Measurements from ENCODE around the gene CRYGD. TPM values are rescaled to one million over a fixed set of nuclear protein-coding genes. Genes with fewer than 3 reads are reported as not detected.
"Not testable (repeated sequence)": the region's sequence is repeated elsewhere in the genome, so short reads cannot be mapped to it uniquely, and the experiment has no call there.

Gene CRYGD
- total RNA-seq, 1 donor from 2014 or later, result not detected

DNA sequence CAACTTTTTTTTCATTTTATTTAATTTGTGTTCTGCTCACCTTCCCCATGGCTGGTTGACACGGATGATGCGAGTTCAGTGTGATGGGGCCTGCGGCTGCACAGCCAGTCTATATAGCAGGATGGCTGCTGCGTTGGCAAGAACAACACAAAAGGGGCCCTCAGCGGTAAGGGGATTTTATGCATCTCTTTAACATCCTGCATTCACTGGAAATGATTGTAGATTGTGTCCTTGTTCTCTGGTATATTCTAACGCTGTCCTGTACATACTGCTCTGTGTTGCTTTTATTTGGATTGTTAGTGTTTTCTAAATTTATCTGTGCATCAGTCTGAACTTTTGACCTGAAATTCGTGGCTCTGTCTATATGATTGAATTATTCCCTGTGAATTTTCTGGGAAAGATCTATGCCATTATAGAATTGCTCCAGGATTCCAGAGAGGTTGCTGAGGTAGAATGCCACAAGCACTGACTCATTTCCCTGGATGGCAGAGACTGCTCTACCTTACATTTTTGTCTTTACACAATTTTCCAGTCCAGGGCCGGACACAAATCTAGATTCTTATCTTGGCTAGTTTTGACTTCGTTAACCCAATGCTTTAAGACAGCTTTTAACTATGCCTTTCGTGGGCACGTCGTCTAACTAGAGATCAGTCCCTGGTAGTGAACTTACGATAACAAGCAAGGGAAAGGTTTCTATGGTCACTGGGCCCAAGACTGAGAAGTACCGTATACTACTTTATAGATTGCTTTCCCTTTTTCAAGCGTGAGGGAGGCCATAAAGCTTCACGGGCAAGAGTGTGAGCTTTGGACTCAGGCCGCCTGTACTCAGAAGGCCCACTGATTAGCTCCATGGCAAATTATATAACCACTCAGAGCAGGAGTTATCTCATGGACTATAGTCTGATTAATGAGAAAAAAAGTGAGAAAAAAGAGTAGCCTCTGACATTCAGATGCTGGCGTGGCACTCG is 5.7 kb upstream of the CRYGD start, which contains the start of gene CRYGC:
Gene CRYGC (minus strand): TSS at position 85 of the 968 bp plus-strand sequence. CDS start 36 bp downstream, at position 49.
- peak; percentile 36 for DNase-seq (ENCODE audit: low read depth)

- DNase-seq (ENCODE audit: low read depth), result no peak
Observed at GRCh38 chr2:208128136-208128535, 3.8 kb upstream of the CRYGD start.

DNA sequence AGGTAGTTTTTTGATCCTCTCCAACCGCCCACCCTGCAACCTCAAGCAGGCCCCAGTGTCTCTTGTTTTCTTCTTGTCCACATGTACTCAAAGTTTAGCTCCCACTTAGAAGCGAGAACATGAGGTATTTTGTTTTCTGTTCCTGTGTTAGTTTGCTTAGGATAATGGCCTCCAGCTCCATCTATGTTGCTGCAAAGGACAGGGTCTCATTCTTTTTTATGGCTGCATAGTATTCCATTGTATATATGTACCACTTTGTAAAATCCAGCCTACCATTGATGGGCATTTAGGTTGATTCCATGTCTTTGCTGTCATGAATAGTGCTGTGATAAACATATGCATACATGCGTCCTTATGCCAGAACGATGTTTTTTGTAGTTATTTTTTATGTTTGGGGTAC is 2.8 kb upstream of the CRYGD start:
- no peak for DNase-seq (ENCODE audit: low read depth)

- no peak for DNase-seq (ENCODE audit: low read depth)
Observed at GRCh38 chr2:208125251-208125650, 927 bp upstream of the CRYGD start.

DNA sequence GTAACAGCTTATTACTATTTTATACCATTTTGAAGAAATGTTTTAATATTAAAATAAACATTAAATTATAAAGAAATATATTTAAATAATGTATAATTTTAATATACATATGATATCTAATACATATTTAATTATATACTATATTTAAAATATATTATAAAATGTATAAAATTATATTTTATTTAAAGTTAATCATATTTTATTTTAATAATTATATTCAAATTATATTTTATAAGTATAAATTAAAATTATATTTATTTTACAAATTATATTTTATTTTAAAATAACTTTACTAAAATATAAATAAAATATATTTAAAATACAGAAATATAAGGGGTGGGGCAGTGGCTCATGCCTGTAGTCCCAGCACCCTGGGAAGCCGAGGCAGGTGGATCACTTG is 2.1 kb downstream of the CRYGD start:
- DNase-seq (ENCODE audit: low read depth), result no peak

- no peak for DNase-seq (ENCODE audit: low read depth)
Observed at GRCh38 chr2:208118918-208119317, 5.4 kb downstream of the CRYGD start.

DNA sequence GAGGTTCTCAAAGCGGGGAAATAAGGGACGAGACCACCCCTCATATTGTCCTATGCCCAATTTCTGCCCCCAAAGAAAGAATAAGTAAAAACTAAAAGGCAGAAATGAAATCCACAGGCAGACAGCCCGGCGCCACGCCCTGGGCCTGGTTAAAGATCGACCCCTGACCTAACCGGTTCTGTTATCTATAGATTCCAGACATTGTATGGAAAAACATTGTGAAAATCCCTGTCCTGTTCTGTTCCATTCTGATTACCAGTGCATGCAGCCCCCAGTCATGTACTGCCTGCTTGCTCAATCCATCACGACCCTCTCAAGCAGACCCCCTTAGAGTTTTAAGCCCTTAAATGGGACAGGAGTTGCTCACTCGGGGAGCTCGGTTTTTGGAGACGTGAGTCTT is 6.9 kb downstream of the CRYGD start:
- not testable (repeated sequence) for DNase-seq (ENCODE audit: low read depth)

DNA sequence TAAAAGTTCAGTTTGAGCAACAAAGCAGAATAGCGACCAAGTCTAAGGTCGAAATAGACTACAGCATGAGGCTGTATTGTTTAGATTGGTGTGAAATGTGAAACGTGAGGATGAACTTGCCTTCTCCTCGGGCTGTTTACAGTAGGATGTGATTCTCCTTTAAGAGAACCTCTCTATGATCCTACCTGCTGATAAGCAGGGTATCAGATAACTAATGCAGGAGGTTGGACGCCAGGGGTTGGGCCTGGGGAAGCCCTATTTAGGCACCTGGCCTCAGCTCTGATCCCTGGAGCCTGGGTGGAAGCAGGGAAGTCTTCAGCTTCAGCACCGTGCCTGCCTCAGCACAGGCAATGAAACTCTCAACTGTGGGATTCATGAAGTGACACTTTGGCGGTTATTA is 11.4 kb downstream of the CRYGD start:
- DNase-seq (ENCODE audit: low read depth), result no peak

DNA sequence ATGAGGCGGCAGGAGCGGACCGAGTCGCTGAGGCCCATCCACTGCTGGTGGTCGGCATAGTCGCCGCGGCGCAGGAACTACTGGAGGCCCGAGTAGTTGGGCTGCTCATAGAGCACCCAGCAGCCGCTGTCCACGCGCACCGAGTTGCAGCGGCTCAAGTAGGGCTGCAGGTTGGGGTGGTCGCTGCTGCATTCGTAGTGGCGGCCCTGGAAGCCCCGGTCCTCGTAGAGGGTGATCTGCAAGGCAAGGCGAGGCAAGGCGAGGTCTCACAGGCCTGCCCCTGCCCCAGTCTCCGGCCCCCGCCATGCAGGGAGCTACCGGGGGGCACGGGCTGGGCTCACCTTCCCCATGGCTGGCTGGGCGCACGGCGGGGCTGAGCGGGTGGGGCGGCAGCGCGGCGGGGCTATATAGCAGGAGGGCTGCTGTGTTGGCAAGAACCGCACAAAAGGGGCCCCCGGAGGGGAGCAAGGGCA is 12.0 kb downstream of the CRYGD start:
- not testable (repeated sequence) for DNase-seq (ENCODE audit: low read depth)

- no peak for DNase-seq (ENCODE audit: low read depth)
Observed at GRCh38 chr2:208103616-208104015, 20.7 kb downstream of the CRYGD start.

GRCh38 chr2:208101716-208102631 is 22.4 kb downstream of the CRYGD start:
- peak; percentile 61 for DNase-seq (ENCODE audit: low read depth)

DNA sequence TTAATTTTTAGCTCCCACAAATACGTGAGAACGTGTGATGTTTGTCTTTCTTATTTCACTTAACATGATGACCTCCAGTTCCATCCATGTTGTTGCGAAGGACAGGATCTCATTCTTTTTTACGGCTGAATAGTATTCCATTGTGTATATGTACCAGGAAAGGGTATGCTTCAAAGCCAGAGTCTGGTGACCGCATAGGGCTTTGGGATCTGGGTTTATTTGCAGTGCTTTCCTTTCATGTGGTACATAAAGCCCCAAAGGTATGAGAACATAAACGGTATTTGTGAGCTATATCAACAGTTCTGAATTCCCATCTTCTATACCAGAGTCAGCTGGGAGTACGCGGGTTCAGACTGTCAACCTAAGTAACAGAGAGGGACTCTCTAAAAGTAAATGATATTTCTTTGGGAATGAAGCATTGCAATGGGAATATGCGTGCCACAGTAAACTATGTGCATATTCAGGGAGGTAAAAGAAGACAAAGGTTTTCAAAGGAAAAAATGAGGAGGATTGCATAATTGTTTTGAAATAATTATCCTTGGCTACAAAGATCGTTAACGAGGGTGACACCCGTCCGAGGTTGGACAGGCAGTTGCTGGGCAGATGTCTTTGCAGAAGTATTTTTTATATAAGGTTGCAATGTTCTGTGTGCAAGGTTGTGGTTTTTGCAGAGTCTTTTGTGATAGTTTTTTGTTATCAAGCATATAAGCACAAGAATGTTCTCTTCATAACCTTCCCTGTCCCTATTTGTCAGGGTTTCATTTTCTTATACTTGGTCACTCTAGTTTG is 24.4 kb downstream of the CRYGD start:
- no peak for DNase-seq (ENCODE audit: low read depth)

GRCh38 chr2:208098701-208099100 is 25.6 kb downstream of the CRYGD start:
- DNase-seq (ENCODE audit: low read depth), result not testable (repeated sequence)

DNA sequence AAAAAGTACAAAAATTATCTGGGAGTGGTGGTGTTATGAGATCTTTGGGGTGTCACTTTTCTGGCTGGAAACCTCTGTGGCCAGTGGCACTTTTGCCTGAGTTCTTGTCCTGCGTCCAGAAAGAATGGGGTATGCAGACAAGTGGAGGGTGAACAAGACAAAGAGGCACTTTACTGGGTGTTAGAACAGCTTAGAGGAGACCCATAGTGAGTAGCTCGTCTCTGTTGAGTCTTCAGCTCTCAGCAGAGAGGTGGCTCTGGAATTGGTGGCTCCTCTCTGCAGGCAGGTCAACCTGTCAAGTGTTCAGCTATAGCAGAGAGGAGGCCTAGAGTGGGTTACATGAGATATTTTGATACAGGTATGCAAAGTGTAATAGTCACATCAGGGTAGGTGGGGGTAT is 26.1 kb downstream of the CRYGD start:
- no peak for DNase-seq (ENCODE audit: low read depth)

GRCh38 chr2:208097801-208098200 is 26.5 kb downstream of the CRYGD start:
- no peak for DNase-seq (ENCODE audit: low read depth)

GRCh38 chr2:208097313-208097712 is 27.0 kb downstream of the CRYGD start:
- no peak for DNase-seq (ENCODE audit: low read depth)

DNA sequence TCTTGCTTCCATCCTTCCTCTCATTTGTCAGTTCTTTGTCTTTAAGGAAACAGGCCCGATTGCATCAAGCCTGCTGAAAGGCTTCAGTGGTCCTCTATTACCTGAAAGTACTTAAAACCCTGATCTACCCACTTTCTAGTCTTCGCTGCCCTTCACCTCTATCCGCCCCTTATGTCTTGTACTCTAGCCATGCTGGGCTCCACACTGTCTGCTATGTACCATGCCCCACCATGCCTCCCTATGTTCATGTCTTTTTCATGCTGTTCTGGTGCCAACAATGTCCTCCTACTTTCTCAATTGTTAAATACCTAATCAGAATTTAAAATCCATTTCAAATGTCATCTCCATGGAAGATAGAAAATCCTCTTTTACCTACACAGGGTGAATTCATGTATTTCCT is 28.2 kb downstream of the CRYGD start:
- DNase-seq (ENCODE audit: low read depth), result no peak

GRCh38 chr2:208093128-208093527 is 31.2 kb downstream of the CRYGD start:
- no peak for DNase-seq (ENCODE audit: low read depth)

- no peak for DNase-seq (ENCODE audit: low read depth)
Observed at GRCh38 chr2:208092093-208092832, 32.1 kb downstream of the CRYGD start.

DNA sequence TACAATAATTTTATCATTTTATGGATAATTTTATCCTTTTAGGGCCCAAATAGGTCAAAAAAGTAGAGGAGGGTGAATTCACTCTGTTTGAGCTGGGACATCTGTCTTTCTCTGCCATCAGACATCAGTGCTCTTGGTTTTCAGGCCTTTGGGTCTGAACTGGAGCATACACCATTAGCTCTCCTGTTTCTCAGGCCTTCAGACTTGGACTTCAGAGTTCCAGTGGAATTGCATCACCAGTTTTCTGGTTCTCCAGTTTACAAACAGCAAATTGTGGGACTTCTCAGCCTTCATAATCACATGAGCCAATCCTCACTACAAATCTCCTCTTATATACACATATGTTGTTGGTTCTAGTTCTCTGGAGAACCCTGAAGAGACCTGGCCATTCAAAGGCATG is 33.9 kb downstream of the CRYGD start:
- DNase-seq (ENCODE audit: low read depth), result no peak

- DNase-seq (ENCODE audit: low read depth), result no peak
Observed at GRCh38 chr2:208086029-208086428, 38.3 kb downstream of the CRYGD start.

All from renal cortical epithelial cell (primary cell).